PC-9 (cell line): ENCODE results near the gene ARID3B. TPM values are rescaled to one million over a fixed set of nuclear protein-coding genes. Genes with fewer than 3 reads are reported as not detected.
A peak's percentile ranks its signal among the peaks of the same experiment; 100 is the strongest.

ENCODE experiments used
- BruUV-seq: library from RNA; stranded (reverse); fragments of 400-500 nt; replicated peaks from 2 replicates; lab custom pipeline; 2021; lab: Mats Ljungman, UMichigan
- CTCF ChIA-PET: fragments of 300-600 bp; sonication (Branson Sonifier 250); formaldehyde crosslinking; loops from one replicate; lab custom pipeline; 2022; ENCODE audit warnings: antibody characterized with exemption; lab: Charles Lee
- POLR2A ChIA-PET: fragments of 300-600 bp; sonication (Branson Sonifier 250); formaldehyde crosslinking; loops from one replicate; lab custom pipeline; 2022; ENCODE audit warnings: antibody characterized with exemption; ENCODE audit not compliant: unreplicated experiment; lab: Charles Lee
- DNase-seq, 2 experiments: peaks; one replicate each; pipeline versions ENCODE4 v3.0.0 to v3.0.0-alpha.2; 2015 to 2022; ENCODE audit warnings: mixed read lengths in 1 of 2
- H2AFZ ChIP-seq: fragments of 200-600 bp; sonication (generic); 2 replicates; pipeline ENCODE4 v1.8.1; 2017; ENCODE audit warnings: antibody characterized with exemption
- H3F3A ChIP-seq: fragments of 200-600 bp; sonication (generic); 2 replicates; pipeline ENCODE4 v1.8.1; 2017; ENCODE audit warnings: antibody characterized with exemption, mild to moderate bottlenecking, low read depth; ENCODE audit not compliant: insufficient read depth
- H3K27ac ChIP-seq: fragments of 200-600 bp; sonication (generic); 2 replicates; pipeline ENCODE4 v1.6.1; 2016; ENCODE audit warnings: mixed run types
- H3K27me3 ChIP-seq: fragments of 200-600 bp; sonication (generic); 2 replicates; pipeline ENCODE4 v1.6.1; 2016; ENCODE audit warnings: low read depth, mixed run types; ENCODE audit not compliant: insufficient read depth
- H3K36me3 ChIP-seq: fragments of 200-600 bp; sonication (generic); 2 replicates; pipeline ENCODE4 v1.6.1; 2016; ENCODE audit warnings: low read depth, mixed run types
- H3K4me1 ChIP-seq: fragments of 200-600 bp; sonication (generic); replicated peaks from 2 replicates; pipeline ENCODE4 v1.6.1; 2016; ENCODE audit warnings: mixed run types; ENCODE audit not compliant: insufficient read depth
- H3K4me2 ChIP-seq: fragments of 200-600 bp; sonication (generic); 2 replicates; pipeline ENCODE4 v1.6.1; 2017; ENCODE audit warnings: mixed run types
- H3K4me3 ChIP-seq: fragments of 200-600 bp; sonication (generic); 2 replicates; pipeline ENCODE4 v1.6.1; 2016; ENCODE audit warnings: mixed run types
- H3K79me2 ChIP-seq: fragments of 200-600 bp; sonication (generic); 2 replicates; pipeline ENCODE4 v1.6.1; 2017; ENCODE audit warnings: low read depth, mixed run types
- H3K9me2 ChIP-seq: fragments of 200-600 bp; sonication (generic); 2 replicates; pipeline ENCODE4 v1.8.1; 2017; ENCODE audit warnings: mild to moderate bottlenecking; ENCODE audit not compliant: insufficient read depth
- H3K9me3 ChIP-seq: fragments of 200-600 bp; sonication (generic); 2 replicates; pipeline ENCODE4 v1.8.1; 2016; ENCODE audit warnings: low read depth; ENCODE audit not compliant: insufficient read depth
- H4K20me1 ChIP-seq: fragments of 200-600 bp; sonication (generic); 2 replicates; pipeline ENCODE4 v1.8.1; 2017; ENCODE audit not compliant: insufficient read depth
- EZH2 ChIP-seq: fragments of 200-600 bp; sonication (generic); IDR thresholded peaks from 2 replicates; pipeline ENCODE4 v1.8.0; 2017; ENCODE audit warnings: antibody characterized with exemption, low read depth
- intact Hi-C: fragments of 100-400 bp; cut with micrococcal nuclease; formaldehyde crosslinking; loops from one replicate; pipeline ENCODE4 v1.10.0; 2022; ENCODE audit not compliant: unreplicated experiment
- total RNA-seq: library from RNA; stranded (reverse); gene quantifications from 2 replicates; pipeline ENCODE4 v1.2.3, GENCODE V29; 2021
- TF ChIP-seq, protein P1 (sequence below): fragments of 200-600 bp; sonication (generic); conservative IDR thresholded peaks from 2 replicates; pipeline ENCODE4 v1.6.1; 2017; ENCODE audit warnings: mixed run types, antibody characterized with exemption, mild to moderate bottlenecking, moderate library complexity

The ARID3B gene
- total RNA-seq, 1 experiment from 2014 or later: 9.6 TPM

DNA sequence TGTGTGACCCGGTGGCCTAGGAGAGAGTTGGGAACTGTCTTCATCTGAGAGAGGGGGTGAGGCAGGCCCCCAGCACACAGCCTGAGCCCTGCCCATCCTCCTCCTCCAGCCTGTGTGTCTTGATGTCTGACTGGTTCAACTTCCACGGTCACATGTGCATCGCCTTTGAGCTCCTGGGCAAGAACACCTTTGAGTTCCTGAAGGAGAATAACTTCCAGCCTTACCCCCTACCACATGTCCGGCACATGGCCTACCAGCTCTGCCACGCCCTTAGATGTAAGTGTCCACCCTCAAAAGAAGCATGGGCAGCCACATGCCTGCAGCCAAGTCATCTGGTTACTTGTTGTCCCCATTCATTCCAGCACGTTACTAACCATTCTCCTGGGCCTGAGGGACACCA is 84.7 kb downstream of the ARID3B start:
- Histone ChIP-seq H3K27ac (no peak overlapping the region), H3K79me2 (peaks cover 10% of the 10 kb centered on the region; the same call in 1 of the 2 replicates), H4K20me1 (peaks cover 55% of the 10 kb centered on the region), H2AFZ (no peak overlapping the region), H3K9me3 (no peaks in the 10 kb centered on the region), H3K4me3 (no peak overlapping the region), H3K27me3 (no peaks in the 10 kb centered on the region), H3K4me1 (no peaks in the 10 kb centered on the region), H3K4me2 (no peak overlapping the region), H3K36me3 (peaks cover 15% of the 10 kb centered on the region; the same call in 1 of the 2 replicates), H3K9me2 (no peaks in the 10 kb centered on the region), H3F3A (no peaks in the 10 kb centered on the region; the same call in 1 of the 2 replicates)
- no peak for TF ChIP-seq EZH2
- TF ChIP-seq, protein P1, sequence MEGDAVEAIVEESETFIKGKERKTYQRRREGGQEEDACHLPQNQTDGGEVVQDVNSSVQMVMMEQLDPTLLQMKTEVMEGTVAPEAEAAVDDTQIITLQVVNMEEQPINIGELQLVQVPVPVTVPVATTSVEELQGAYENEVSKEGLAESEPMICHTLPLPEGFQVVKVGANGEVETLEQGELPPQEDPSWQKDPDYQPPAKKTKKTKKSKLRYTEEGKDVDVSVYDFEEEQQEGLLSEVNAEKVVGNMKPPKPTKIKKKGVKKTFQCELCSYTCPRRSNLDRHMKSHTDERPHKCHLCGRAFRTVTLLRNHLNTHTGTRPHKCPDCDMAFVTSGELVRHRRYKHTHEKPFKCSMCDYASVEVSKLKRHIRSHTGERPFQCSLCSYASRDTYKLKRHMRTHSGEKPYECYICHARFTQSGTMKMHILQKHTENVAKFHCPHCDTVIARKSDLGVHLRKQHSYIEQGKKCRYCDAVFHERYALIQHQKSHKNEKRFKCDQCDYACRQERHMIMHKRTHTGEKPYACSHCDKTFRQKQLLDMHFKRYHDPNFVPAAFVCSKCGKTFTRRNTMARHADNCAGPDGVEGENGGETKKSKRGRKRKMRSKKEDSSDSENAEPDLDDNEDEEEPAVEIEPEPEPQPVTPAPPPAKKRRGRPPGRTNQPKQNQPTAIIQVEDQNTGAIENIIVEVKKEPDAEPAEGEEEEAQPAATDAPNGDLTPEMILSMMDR: no peak
- ChIA-PET POLR2A (interaction anchor here (0.5 kb wide), 1 partner anchor 130 kb away, joined by 3 read pairs; no protein-coding TSS in a partner anchor), CTCF (no interaction called here)
- intact Hi-C loops: no loop called here
- no peak for DNase-seq
- no TSS peak for BruUV-seq

DNA sequence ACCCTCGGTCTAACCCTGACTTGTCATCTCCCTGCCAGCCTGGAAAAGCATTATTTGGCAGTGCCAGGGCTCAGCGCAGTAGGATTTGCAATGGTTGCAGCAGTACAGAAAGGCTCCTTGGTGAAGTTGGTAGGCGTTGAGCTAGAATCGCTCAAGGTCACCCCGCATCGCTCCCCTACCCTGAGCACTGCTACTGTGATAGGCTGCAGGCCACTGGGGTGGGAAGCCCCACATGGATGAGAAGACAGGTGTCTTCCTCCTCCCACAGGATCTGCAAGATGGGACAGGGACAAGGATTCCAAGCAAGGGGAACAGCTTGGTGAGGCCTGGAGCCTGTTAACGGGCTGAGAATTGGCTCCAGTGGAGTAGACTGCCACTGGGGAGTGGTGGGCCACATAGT is 85.3 kb downstream of the ARID3B start:
- TF ChIP-seq EZH2: no peak
- TF ChIP-seq, protein P1: no peak
- POLR2A ChIA-PET: no interaction called here
- Histone ChIP-seq H3K9me2 (no peaks in the 10 kb centered on the region), H4K20me1 (peaks cover 54% of the 10 kb centered on the region), H3K4me2 (no peak overlapping the region), H3K27ac (no peak overlapping the region), H3K36me3 (peaks cover 15% of the 10 kb centered on the region; the same call in 1 of the 2 replicates), H3K9me3 (no peaks in the 10 kb centered on the region), H3K79me2 (0 out of 2 replicates have a peak, but pooled peaks cover 4% of the 10 kb centered on the region), H3F3A (peaks cover 6% of the 10 kb centered on the region; the same call in 1 of the 2 replicates), H3K27me3 (no peaks in the 10 kb centered on the region), H2AFZ (no peak overlapping the region), H3K4me3 (no peak overlapping the region), H3K4me1 (no peaks in the 10 kb centered on the region)
- BruUV-seq: TSS peak; percentile 1
- intact Hi-C loops: no loop called here
- no peak for DNase-seq
- CTCF ChIA-PET: no interaction called here

DNA sequence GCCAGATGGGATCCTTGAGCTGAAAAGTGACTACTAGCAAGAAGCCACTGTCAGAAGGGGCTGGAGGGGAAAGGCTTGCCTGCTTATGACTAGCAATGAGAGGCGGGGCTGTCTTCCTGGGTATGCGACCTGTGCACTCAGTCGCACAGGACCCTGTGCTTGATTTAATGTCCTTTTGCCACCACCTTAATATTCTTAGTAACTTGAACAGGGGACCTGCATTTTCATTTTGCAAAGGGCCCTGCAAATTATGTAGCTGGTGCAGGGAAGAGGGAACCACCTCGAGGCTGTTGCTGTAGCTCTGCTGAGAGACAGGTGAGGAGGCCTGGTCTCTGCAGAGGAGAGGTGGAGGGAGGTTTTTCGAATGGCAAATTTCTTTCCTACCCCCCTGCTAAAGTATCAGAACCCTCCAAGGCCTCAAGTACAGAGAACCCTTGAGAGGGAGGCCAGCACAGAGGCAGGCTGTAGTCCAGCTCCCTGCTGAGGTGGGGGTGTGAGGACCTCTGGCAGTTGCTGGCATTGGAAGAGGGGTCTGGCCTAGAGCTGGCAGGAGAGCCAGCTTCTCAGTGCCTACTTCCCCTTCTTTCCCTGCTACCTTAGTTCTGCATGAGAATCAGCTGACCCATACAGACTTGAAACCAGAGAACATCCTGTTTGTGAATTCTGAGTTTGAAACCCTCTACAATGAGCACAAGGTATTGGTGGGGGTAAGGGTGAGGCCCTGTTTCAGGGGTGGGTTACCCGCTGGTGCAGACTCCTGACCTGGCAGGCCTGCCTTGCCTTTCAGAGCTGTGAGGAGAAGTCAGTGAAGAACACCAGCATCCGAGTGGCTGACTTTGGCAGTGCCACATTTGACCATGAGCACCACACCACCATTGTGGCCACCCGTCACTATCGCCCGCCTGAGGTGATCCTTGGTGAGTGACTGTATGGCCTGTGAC is 86.0 kb downstream of the ARID3B start:
- CTCF ChIA-PET: no interaction called here
- Histone ChIP-seq H3K27ac (no peak overlapping the region), H3K36me3 (peaks cover 15% of the 10 kb centered on the region; the same call in 1 of the 2 replicates), H3K4me3 (no peak overlapping the region), H2AFZ (no peak overlapping the region), H3K27me3 (no peaks in the 10 kb centered on the region), H3K9me2 (no peaks in the 10 kb centered on the region), H3K4me1 (no peaks in the 10 kb centered on the region), H3K79me2 (0 out of 2 replicates have a peak, but pooled peaks cover 4% of the 10 kb centered on the region), H4K20me1 (peaks cover 54% of the 10 kb centered on the region), H3K4me2 (no peak overlapping the region), H3F3A (peaks cover 6% of the 10 kb centered on the region; the same call in 1 of the 2 replicates), H3K9me3 (no peaks in the 10 kb centered on the region)
- POLR2A ChIA-PET: no interaction called here
- intact Hi-C loops: no loop called here
- DNase-seq: no peak
- no TSS peak for BruUV-seq
- TF ChIP-seq, protein P1: no peak
- TF ChIP-seq EZH2: no peak
